HG02623 (cell line): ENCODE results near the gene CDK4.
"Not testable (repeated sequence)": the region's sequence is repeated elsewhere in the genome, so short reads cannot be mapped to it uniquely, and the experiment has no call there.

Experiments used
- ATAC-seq: cut with Tn5 transposase; IDR thresholded peaks from one replicate; pipeline ENCODE4 v1.9.1; 2021; ENCODE audit warnings: moderate library complexity; ENCODE audit not compliant: unreplicated experiment

Gene CDK4

GRCh38 chr12:57727758-57728395 lies 24.2 kb downstream of the CDK4 start:
- ATAC-seq = no peak

- no peak for ATAC-seq
These were observed 25.0 kb downstream of the CDK4 start for GRCh38 chr12:57726884-57727757.

GRCh38 chr12:57726151-57726883 lies 25.8 kb downstream of the CDK4 start:
- ATAC-seq = no peak

- no peak for ATAC-seq
These were observed 26.3 kb downstream of the CDK4 start for GRCh38 chr12:57725851-57726150.

- no peak for ATAC-seq
These were observed 27.0 kb downstream of the CDK4 start for GRCh38 chr12:57724936-57725740.

GRCh38 chr12:57724003-57724935 lies 27.8 kb downstream of the CDK4 start:
- ATAC-seq = no peak

GRCh38 chr12:57723630-57723962 lies 28.5 kb downstream of the CDK4 start:
- ATAC-seq = no peak

- no peak for ATAC-seq
These were observed 29.1 kb downstream of the CDK4 start for GRCh38 chr12:57722716-57723629.

GRCh38 chr12:57721846-57722608 lies 30.1 kb downstream of the CDK4 start:
- not testable (repeated sequence) for ATAC-seq

- ATAC-seq = no peak
These were observed 31.2 kb downstream of the CDK4 start for GRCh38 chr12:57720606-57721595.

- no peak for ATAC-seq
These were observed 32.1 kb downstream of the CDK4 start for GRCh38 chr12:57719777-57720605.

- no peak for ATAC-seq
These were observed 33.2 kb downstream of the CDK4 start for GRCh38 chr12:57718641-57719528.

- ATAC-seq = no peak
These were observed 34.1 kb downstream of the CDK4 start for GRCh38 chr12:57717846-57718640.

- ATAC-seq = no peak
These were observed 35.0 kb downstream of the CDK4 start for GRCh38 chr12:57717131-57717530.
